ENCODE results near the gene ENTPD5. TPM values are rescaled to one million over a fixed set of nuclear protein-coding genes. Genes with fewer than 3 reads are reported as not detected.
"Not testable (repeated sequence)": the region's sequence is repeated elsewhere in the genome, so short reads cannot be mapped to it uniquely, and the experiment has no call there.

ENTPD5 gene
- total RNA-seq, 1 donor from 2014 or later = 10.4 TPM

DNA sequence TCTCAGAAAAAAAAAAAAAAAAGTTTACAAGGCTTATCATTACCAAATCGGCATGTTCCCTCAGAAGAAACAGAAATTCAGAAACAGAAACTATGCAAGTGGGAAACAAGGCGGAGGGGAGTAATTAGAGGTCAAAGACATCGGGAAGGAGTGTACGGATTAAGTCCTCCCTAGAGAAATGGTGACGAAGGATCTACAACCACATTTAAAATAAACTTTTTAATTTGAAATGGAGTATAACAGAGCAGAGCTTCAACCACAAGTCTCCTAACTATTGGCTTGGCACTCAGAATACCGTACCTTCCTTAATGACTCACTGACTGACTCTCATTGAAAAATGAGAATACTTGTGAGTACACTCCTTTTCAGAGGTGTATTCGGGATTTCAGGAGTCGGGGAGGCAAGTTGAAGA, 908 bp downstream of the ENTPD5 start:
- intact Hi-C loops (cut with micrococcal nuclease) = loop anchor here (2.0 to 5.0 kb wide), 2 partner anchors 131 to 306 kb away; partner anchors contain the start of genes PNMA1 and ZNF410
- H3K36me3 Mint-ChIP-seq (ENCODE audit: low read depth) = peaks cover 11% of the 10 kb centered on the region

DNA sequence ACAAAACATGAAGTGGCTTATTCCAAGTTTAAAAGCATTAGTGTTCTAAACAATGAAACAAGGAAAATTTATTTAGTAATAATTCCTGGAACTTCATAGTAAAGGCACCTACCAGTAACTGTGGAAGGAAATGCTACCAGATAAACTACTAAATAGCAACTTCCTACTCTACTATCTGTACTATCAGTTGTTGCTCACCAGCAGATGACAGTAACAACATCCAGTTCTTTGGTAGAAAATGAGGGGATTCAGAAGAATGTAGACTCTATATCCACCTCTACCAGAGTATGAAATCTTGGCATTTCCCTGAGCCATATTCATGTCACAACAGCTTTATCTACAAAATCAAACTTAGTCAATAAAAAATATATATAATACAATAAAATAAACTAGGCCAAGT, 3.1 kb downstream of the ENTPD5 start:
- intact Hi-C loops (cut with micrococcal nuclease) = loop anchor here (5.0 kb wide), 1 partner anchor 304 kb away; the partner anchor contains the start of gene PNMA1
- TF ChIP-seq CTCF (IDR thresholded peaks at IDR 0.05) = no peak
- POLR2A ChIA-PET = no interaction called here
- ATAC-seq (ENCODE audit: low read depth) (no peak), DNase-seq (no peak)
- no peak overlapping the region for H3K27ac Mint-ChIP-seq
- H3K27me3 Mint-ChIP-seq = no peaks in the 10 kb centered on the region
- no peak overlapping the region for H3K4me3 Mint-ChIP-seq
- H3K4me1 Mint-ChIP-seq = peaks cover 14% of the 10 kb centered on the region
- peaks cover 16% of the 10 kb centered on the region for H3K36me3 Mint-ChIP-seq (ENCODE audit: low read depth)
- CTCF ChIA-PET = no interaction called here
- no peaks in the 10 kb centered on the region for H3K9me3 Mint-ChIP-seq

More for the DNA sequence above, 908 bp downstream of the ENTPD5 start:
- H3K4me3 Mint-ChIP-seq = peak overlapping the region; percentile 95
- peak overlapping the region; percentile 88 for H3K27ac Mint-ChIP-seq
- DNase-seq = no peak
- H3K9me3 Mint-ChIP-seq = no peaks in the 10 kb centered on the region
- TF ChIP-seq CTCF (IDR thresholded peaks at IDR 0.05) = no peak
- peaks cover 14% of the 10 kb centered on the region for H3K4me1 Mint-ChIP-seq
- no peaks in the 10 kb centered on the region for H3K27me3 Mint-ChIP-seq
- ChIA-PET POLR2A (interaction anchor here (0.7 to 1.8 kb wide), 4 partner anchors 14 to 295 kb away, joined by 3 to 4 read pairs (median 3); partner anchors contain the start of gene ZNF410), CTCF (no interaction called here)
- no peak for ATAC-seq (ENCODE audit: low read depth)

DNA sequence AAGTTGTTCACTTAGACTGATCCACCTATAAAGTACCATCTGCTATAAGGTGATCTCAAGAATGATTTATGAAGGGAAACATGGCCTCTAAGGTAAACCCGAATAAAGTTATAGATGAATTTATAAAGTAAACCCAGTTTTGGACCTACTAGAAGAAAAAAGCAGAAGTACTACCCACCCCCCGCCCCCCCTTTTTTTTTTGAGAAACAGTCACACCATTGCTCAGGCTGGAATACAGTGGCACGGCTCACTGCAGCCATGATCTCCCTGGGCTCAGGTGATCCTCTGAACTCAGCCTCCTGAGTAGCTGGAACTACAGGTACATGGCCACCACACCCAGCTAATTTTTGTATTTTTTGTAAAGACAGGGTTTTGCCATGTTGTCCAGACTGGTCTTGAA, 3.9 kb downstream of the ENTPD5 start:
- no peaks in the 10 kb centered on the region for H3K9me3 Mint-ChIP-seq
- H3K27ac Mint-ChIP-seq = no peak overlapping the region
- intact Hi-C loops (cut with micrococcal nuclease) = loop anchor here (5.0 kb wide), 1 partner anchor 303 kb away; the partner anchor contains the start of gene PNMA1
- ChIA-PET POLR2A (interaction anchor here (0.7 kb wide), 1 partner anchor 26 kb away, joined by 4 read pairs; no protein-coding TSS in a partner anchor), CTCF (no interaction called here)
- no peak overlapping the region for H3K4me3 Mint-ChIP-seq
- H3K27me3 Mint-ChIP-seq = no peaks in the 10 kb centered on the region
- no peak for ATAC-seq (ENCODE audit: low read depth)
- no peak for DNase-seq
- peaks cover 14% of the 10 kb centered on the region for H3K4me1 Mint-ChIP-seq
- no peak for TF ChIP-seq CTCF (IDR thresholded peaks at IDR 0.05)
- H3K36me3 Mint-ChIP-seq (ENCODE audit: low read depth) = peaks cover 16% of the 10 kb centered on the region

DNA sequence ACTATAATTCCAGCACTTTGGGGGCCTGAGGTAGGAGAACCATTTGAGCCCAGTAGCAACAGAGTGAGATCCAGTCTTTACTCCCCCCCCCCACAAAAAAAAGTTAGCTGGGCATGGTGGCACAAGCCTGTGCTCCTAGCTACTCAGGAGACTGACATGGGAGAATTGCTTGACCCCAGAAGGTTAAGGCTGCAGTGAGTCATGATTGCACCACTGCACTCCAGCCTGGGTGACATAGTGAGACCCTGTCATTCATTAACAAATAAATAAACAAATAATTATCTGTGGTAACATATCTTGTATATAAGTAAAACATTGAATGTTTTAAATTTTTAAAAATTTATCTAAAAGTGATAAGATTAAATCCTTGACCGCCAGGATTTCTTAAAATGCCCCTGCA, 4.8 kb downstream of the ENTPD5 start:
- ATAC-seq (ENCODE audit: low read depth) = no peak
- ChIA-PET POLR2A (interaction anchor here (0.7 kb wide), 1 partner anchor 27 kb away, joined by 4 read pairs; no protein-coding TSS in a partner anchor), CTCF (no interaction called here)
- no peak overlapping the region for H3K27ac Mint-ChIP-seq
- H3K4me1 Mint-ChIP-seq = peaks cover 8% of the 10 kb centered on the region
- no peak for TF ChIP-seq CTCF (IDR thresholded peaks at IDR 0.05)
- H3K36me3 Mint-ChIP-seq (ENCODE audit: low read depth) = peaks cover 21% of the 10 kb centered on the region
- DNase-seq = no peak
- H3K27me3 Mint-ChIP-seq = no peaks in the 10 kb centered on the region
- intact Hi-C loops (cut with micrococcal nuclease) = no loop called here
- H3K9me3 Mint-ChIP-seq = no peaks in the 10 kb centered on the region
- no peak overlapping the region for H3K4me3 Mint-ChIP-seq

DNA sequence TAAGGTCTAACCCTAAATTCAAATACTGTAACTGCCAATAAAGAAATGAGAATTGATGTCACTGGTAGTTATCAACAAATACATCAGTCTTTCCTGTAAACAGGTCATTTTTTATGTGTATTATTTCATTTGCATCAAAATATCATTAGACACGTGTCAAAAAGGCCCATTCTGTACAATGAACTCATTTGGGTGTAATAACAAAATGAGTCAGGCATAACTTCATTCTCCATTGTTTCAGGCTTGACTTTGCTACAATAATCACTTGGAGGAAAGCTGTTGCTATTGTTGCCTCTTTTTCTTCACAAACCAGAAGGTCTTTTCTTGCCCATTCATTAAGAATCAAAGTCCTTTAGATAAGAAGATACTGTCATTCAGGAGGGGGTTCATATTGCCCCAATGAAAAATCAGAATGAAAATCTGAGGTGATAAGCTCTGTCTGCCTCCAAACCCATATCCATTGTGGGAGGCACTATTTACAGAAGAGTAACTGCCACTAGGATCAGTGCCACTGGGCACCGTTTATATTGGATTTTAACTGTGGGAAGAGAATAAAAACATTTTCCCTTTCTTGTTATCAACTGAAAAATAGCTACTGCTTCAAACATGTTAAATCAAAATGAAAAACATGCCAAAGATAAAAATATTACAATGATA, 10.1 kb downstream of the ENTPD5 start:
- CTCF ChIA-PET = no interaction called here
- ATAC-seq (ENCODE audit: low read depth) = no peak
- no peak for TF ChIP-seq CTCF (IDR thresholded peaks at IDR 0.05)
- Mint-ChIP-seq H3K27ac (no peak overlapping the region), H3K4me3 (no peak overlapping the region), H3K36me3 (ENCODE audit: low read depth) (peaks cover 29% of the 10 kb centered on the region), H3K9me3 (no peaks in the 10 kb centered on the region), H3K27me3 (no peaks in the 10 kb centered on the region), H3K4me1 (no peaks in the 10 kb centered on the region)
- intact Hi-C loops (cut with micrococcal nuclease) = no loop called here
- POLR2A ChIA-PET = no interaction called here
- DNase-seq = no peak

DNA sequence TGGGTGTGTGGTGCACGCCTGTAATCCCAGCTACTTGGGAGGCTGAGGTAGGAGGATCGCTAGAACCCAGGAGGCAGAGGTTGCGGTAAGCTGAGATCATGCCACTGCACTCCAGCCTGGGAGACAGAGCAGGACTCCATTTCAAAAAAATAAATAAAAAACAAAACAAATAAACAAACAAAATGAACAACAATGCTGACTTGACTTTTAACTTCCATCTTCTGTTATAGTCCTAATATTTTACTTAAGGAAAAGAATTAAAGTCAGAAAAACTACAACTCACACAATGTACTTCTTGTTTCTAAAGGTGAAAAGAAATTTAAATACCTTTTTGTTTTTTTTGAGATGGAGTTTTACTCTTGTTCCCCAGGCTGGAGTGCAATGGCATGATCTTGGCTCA, 13.4 kb downstream of the ENTPD5 start:
- H3K4me1 Mint-ChIP-seq; CTCF ChIA-PET; POLR2A ChIA-PET; H3K27ac Mint-ChIP-seq; ATAC-seq (ENCODE audit: low read depth); DNase-seq; H3K4me3 Mint-ChIP-seq; intact Hi-C loops (cut with micrococcal nuclease); H3K27me3 Mint-ChIP-seq; H3K9me3 Mint-ChIP-seq: not testable (repeated sequence)
- H3K36me3 Mint-ChIP-seq (ENCODE audit: low read depth) = peaks cover 23% of the 10 kb centered on the region
